BE2C (cell line): ENCODE results near the gene EEF1AKMT3.

ENCODE experiments used
- DNase-seq: peaks from one replicate; pipeline ENCODE4 v3.0.0-alpha.2; 2020
- H3K27me3 ChIP-seq: fragments of 250-450 bp; sonication (Bioruptor Pico); 2 replicates; pipeline ENCODE4 v1.5.1; 2020; ENCODE audit warnings: mild to moderate bottlenecking
- H3K36me3 ChIP-seq: fragments of 250-450 bp; sonication (Bioruptor Pico); 2 replicates; pipeline ENCODE4 v1.5.1; 2020; ENCODE audit warnings: mild to moderate bottlenecking
- H3K4me1 ChIP-seq: fragments of 250-450 bp; sonication (Bioruptor Pico); 2 replicates; pipeline ENCODE4 v1.5.1; 2020
- H3K4me3 ChIP-seq: 2 replicates; pipeline ENCODE4 v1.5.1; 2011; ENCODE audit warnings: low read depth, low read length
- H3K9me3 ChIP-seq: fragments of 250-450 bp; sonication (Bioruptor Pico); 2 replicates; pipeline ENCODE4 v1.5.1; 2020
- TF ChIP-seq, protein P1 (sequence below): IDR thresholded peaks from 2 replicates; pipeline ENCODE4 v1.5.1; 2012; ENCODE audit warnings: mild to moderate bottlenecking, low read depth, low read length

The EEF1AKMT3 gene

DNA sequence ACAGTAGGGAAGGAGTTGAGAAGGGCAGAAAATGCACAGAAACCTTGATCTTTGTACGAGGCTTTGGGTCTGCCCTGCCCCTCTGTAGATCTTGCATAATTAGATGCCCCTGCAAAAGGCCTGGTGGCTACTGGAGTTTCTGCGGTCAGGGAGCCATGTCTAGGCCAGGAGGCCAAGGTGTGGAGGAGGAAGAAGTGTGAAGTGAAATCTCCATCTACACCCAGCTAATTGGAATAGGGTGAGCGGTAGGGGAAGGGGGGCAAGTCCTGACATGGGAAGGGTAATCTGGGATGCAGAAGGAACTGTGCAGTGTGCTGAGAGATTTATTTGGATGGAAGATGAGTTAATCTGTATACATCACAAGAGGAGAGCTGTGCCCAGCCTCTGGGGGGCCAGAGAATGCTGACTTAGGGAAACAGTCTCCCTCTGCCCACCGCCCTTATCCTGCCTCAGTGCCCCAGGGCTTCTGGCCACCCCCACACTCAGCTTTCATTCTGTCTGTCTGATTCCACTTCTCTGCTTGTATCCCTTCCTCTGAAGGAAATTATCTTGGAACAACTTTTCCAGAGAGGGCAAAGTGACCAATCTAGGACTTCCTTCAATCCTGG lies 10.9 kb upstream of the EEF1AKMT3 start:
- Histone ChIP-seq H3K36me3 (no peaks in the 10 kb centered on the region), H3K27me3 (peaks cover 32% of the 10 kb centered on the region), H3K9me3 (no peaks in the 10 kb centered on the region), H3K4me3 (no peak overlapping the region), H3K4me1 (no peaks in the 10 kb centered on the region)
- TF ChIP-seq, protein P1, sequence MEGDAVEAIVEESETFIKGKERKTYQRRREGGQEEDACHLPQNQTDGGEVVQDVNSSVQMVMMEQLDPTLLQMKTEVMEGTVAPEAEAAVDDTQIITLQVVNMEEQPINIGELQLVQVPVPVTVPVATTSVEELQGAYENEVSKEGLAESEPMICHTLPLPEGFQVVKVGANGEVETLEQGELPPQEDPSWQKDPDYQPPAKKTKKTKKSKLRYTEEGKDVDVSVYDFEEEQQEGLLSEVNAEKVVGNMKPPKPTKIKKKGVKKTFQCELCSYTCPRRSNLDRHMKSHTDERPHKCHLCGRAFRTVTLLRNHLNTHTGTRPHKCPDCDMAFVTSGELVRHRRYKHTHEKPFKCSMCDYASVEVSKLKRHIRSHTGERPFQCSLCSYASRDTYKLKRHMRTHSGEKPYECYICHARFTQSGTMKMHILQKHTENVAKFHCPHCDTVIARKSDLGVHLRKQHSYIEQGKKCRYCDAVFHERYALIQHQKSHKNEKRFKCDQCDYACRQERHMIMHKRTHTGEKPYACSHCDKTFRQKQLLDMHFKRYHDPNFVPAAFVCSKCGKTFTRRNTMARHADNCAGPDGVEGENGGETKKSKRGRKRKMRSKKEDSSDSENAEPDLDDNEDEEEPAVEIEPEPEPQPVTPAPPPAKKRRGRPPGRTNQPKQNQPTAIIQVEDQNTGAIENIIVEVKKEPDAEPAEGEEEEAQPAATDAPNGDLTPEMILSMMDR = no peak
- no peak for DNase-seq

DNA sequence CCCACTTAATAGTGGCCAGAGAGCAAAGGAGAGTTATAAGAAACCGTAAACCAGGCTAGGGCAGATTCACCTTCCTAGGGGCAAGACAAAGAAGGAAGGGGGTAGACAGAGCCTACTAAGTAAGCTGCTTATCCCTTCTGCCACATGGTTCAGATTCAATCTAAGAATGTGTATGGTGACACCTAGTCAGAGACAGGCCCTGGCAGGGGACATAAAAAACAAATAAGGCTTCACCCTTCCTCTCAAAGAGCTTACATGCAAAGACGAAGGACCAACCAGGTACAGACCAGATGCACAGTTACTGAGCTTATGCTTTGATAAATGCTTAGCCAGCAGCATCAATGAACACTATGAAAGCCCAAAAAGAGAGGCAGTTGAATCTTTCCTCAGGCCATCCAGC lies 10.0 kb upstream of the EEF1AKMT3 start:
- Histone ChIP-seq H3K27me3 (peaks cover 37% of the 10 kb centered on the region), H3K4me3 (no peak overlapping the region), H3K36me3 (no peaks in the 10 kb centered on the region), H3K4me1 (peaks cover 5% of the 10 kb centered on the region; the same call in 1 of the 2 replicates), H3K9me3 (no peaks in the 10 kb centered on the region)
- no peak for DNase-seq
- TF ChIP-seq, protein P1 = no peak

DNA sequence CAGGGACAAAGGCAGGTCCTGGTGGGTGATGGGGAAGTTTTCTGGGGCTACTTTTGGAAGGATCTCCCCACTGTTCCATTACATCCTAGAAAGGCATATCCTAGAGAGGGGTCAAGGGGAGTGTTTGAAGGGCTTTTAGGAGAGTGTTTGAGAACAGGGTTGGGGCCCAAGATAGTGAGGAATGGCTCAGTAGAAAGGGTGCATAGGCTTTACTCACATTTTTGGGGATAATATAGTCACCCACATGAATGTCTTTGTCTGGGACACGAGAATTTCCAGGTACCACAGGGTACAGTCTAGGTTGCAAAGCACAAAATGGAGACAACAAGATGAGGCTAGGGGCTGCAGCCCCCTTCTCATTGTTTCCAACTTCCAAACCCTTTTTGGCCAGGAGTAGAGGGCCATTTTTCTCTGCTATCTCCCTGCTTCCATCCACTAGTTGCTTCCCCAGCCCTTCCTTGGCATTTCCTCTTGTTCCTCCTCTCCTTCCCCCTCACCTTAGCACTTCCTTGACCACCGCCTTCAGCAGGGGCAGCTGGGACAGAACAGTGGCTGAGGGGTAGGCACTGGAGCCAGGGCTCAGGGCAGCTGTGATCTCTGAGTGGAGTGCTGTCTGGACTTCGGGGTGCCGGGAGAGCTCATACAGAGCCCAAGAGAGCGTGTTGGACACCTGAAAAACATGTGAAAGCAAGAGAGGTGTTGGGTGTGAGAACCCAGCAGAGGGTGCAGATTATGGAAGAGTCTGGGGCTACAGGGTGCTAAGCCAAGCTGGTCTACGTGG lies 8.3 kb upstream of the EEF1AKMT3 start:
- Histone ChIP-seq H3K36me3 (peaks cover 6% of the 10 kb centered on the region; the same call in 1 of the 2 replicates), H3K4me3 (no peak overlapping the region), H3K27me3 (peaks cover 37% of the 10 kb centered on the region), H3K4me1 (peaks cover 5% of the 10 kb centered on the region; the same call in 1 of the 2 replicates), H3K9me3 (no peaks in the 10 kb centered on the region)
- TF ChIP-seq, protein P1 = no peak
- no peak for DNase-seq

DNA sequence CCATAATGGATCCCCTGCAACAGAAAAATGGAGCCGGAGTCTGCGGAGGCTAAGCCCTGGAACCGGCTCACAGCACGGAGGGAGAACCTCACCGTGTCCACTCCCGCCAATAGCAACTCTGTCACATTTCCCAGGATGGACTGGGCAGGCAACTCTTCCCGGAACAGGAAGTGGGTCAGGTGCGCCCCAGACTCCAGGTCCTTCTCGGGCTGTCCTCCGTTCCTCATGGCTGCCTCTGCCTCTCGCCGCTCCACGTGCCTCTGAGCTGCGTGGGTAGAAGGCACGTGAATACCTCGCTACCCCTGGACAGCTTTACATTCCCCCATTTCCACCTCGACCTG lies 7.8 kb upstream of the EEF1AKMT3 start:
- Histone ChIP-seq H3K4me1 (peaks cover 5% of the 10 kb centered on the region; the same call in 1 of the 2 replicates), H3K36me3 (peaks cover 10% of the 10 kb centered on the region), H3K27me3 (peaks cover 37% of the 10 kb centered on the region), H3K4me3 (peak overlapping the region; percentile 41), H3K9me3 (no peaks in the 10 kb centered on the region)
- TF ChIP-seq, protein P1 = no peak
- DNase-seq = no peak

DNA sequence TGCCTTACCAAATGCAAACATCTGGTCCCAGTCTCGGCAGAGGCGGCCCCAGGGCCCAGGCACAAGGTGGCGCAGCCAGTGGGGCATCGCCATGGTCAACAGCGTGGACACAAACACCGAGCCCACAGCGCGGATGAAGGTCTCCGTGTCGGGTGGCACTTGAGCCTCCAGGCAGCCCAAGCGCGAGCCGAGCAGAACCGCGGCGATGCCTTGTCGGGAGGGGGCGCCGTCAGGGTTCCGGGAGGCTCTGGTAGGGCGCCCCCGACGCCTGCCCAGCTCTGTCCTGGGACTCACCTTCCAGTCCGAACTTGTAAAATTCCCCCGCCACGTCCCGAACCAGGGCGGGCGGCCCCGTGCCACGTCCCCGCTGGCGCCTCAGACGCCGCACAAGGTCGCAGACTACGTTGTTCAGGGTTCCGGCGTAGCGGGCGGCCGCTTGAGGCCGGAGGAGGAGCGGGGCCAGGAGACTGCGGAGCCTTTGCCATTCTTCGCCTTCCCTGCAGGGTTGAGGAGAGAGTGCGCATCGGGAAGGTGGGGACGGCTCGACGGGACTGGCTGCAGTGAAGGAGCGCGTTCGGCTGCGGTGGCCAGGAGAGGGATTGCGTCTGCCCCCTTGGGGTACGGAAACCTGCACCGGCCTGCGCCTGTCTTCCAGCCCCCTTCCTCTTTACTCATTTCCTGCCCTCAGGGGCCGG lies 7.3 kb upstream of the EEF1AKMT3 start:
- peak; percentile 49 for DNase-seq
- Histone ChIP-seq H3K9me3 (no peaks in the 10 kb centered on the region), H3K4me1 (peaks cover 5% of the 10 kb centered on the region; the same call in 1 of the 2 replicates), H3K4me3 (peak overlapping the region; percentile 41), H3K27me3 (peaks cover 37% of the 10 kb centered on the region), H3K36me3 (peaks cover 16% of the 10 kb centered on the region)
- TF ChIP-seq, protein P1 = peak; percentile 33
